ENCODE data around the gene TMEM229A. TPM values are rescaled to one million over a fixed set of nuclear protein-coding genes. Genes with fewer than 3 reads are reported as not detected.

Gene TMEM229A
- total and polyA plus RNA-seq, 9 of the 15 experiments (the other 6 are each of a cell fraction or from before 2014, with no cell fraction given): not detected

DNA sequence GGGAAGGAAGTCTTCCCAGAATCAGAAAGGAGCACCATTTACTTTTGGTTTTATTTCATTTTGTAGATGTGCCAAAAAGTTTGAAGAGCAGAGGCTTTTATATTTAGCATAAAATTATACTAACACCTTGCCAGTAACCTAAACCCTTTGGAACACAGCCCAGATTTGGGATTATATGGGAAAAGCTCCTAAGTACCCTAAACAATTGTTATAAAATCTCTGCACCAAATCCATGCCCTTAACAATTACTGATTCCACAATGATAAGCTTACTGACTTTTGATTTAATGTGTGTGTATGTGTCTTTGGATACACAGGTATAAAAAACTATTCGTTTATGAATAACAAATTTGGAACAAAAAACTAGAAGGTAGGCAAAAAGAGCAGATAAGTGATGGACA is 39.0 kb upstream of the TMEM229A start:
- POLR2A ChIA-PET: no interaction called here
- H3K27me3 ChIP-seq (ENCODE audit: control insufficient read depth in 2 of 2, insufficient read depth in 2 of 2, low read length in 2 of 2): no peaks in the 10 kb centered on the region
- 0% methylated on average over 1 of the region's 1 CpG for whole genome bisulfite sequencing (ENCODE audit: insufficient coverage, low coverage, missing lambda C conversion rate)
- TF ChIP-seq ADNP (tag; IDR thresholded peaks at IDR 0.05) (no peak), RCOR1 (IDR thresholded peaks at IDR 0.05; ENCODE audit: borderline replicate concordance in 1 of 2, low read depth in 2 of 2, low read length in 2 of 2) (no peak), CBX5 (IDR thresholded peaks at IDR 0.05; ENCODE audit: borderline replicate concordance, low read depth) (no peak), CHD2 (IDR thresholded peaks at IDR 0.05; ENCODE audit: low read depth, low read length) (no peak), ZBTB34 (CRISPR knock-in tag; IDR thresholded peaks at IDR 0.05) (no peak), ARHGAP35 (IDR thresholded peaks at IDR 0.05; ENCODE audit: partially characterized antibody) (no peak)
- no peak overlapping the region for H3K27ac ChIP-seq (ENCODE audit: extremely low read depth, low read depth, low read length)
- H3K79me2 ChIP-seq (ENCODE audit: control insufficient read depth, insufficient read depth, low read length): no peaks in the 10 kb centered on the region
- in situ Hi-C loops (cut with MboI): no loop called here
- intact Hi-C loops (cut with micrococcal nuclease): no loop called here
- H3K36me3 ChIP-seq (ENCODE audit: control insufficient read depth, insufficient read depth, low read length): no peaks in the 10 kb centered on the region
- DNase-seq (ENCODE audit: extremely low read depth in 1 of 4, low spot score in 3 of 4) (no peak), ATAC-seq (no peak), FAIRE-seq (no peak)
- no peaks in the 10 kb centered on the region for H3K4me1 ChIP-seq (replicated peaks in 1 of 2; ENCODE audit: control insufficient read depth in 2 of 2, insufficient read depth in 2 of 2, low read length in 2 of 2)
- CTCF ChIA-PET (ENCODE audit: low intra/inter-chr PET ratio): no interaction called here
- no peaks in the 10 kb centered on the region for H3K9me3 ChIP-seq (replicated peaks; ENCODE audit: control insufficient read depth, insufficient read depth, low read depth, low read length)
- no peak overlapping the region for H3K4me2 ChIP-seq (ENCODE audit: insufficient read depth, low read length)
- H2AFZ ChIP-seq (ENCODE audit: low read depth, low read length): no peak overlapping the region
- H3K9ac ChIP-seq (ENCODE audit: insufficient read depth in 1 of 2, low read depth in 2 of 2, low read length in 2 of 2): no peak overlapping the region
- H4K20me1 ChIP-seq (replicated peaks; ENCODE audit: control insufficient read depth, insufficient read depth, low read length): no peaks in the 10 kb centered on the region
- H3K4me3 ChIP-seq: no peak overlapping the region
- H3K9me1 ChIP-seq (ENCODE audit: control insufficient read depth, insufficient read depth, low read length): no peaks in the 10 kb centered on the region
- BruUV-seq (replicated peaks): no TSS peak

GRCh38 chr7:124062171-124062570 is 29.3 kb upstream of the TMEM229A start:
- no peak for FAIRE-seq
- H3K27me3 ChIP-seq (ENCODE audit: control insufficient read depth in 2 of 2, insufficient read depth in 2 of 2, low read length in 2 of 2): no peaks in the 10 kb centered on the region

More at GRCh38 chr7:124062171-124062570, 29.3 kb upstream of the TMEM229A start:
- ATAC-seq (no peak), DNase-seq (ENCODE audit: extremely low read depth in 1 of 4, low spot score in 3 of 4) (no peak)
- TF ChIP-seq DLX4 (CRISPR knock-in tag; IDR thresholded peaks at IDR 0.05): no peak
- Histone ChIP-seq H3K4me1 (replicated peaks in 1 of 2; ENCODE audit: control insufficient read depth in 2 of 2, insufficient read depth in 2 of 2, low read length in 2 of 2) (no peaks in the 10 kb centered on the region), H3K4me2 (ENCODE audit: insufficient read depth, low read length) (no peak overlapping the region), H3K9me1 (ENCODE audit: control insufficient read depth, insufficient read depth, low read length) (no peaks in the 10 kb centered on the region), H3K4me3 (no peak overlapping the region), H3K79me2 (ENCODE audit: control insufficient read depth, insufficient read depth, low read length) (no peaks in the 10 kb centered on the region), H3K9ac (ENCODE audit: insufficient read depth in 1 of 2, low read depth in 2 of 2, low read length in 2 of 2) (no peak overlapping the region), H2AFZ (ENCODE audit: low read depth, low read length) (no peak overlapping the region), H4K20me1 (replicated peaks; ENCODE audit: control insufficient read depth, insufficient read depth, low read length) (no peaks in the 10 kb centered on the region), H3K36me3 (ENCODE audit: control insufficient read depth, insufficient read depth, low read length) (no peaks in the 10 kb centered on the region), H3K9me3 (replicated peaks; ENCODE audit: control insufficient read depth, insufficient read depth, low read depth, low read length) (no peaks in the 10 kb centered on the region), H3K27ac (ENCODE audit: extremely low read depth, low read depth, low read length) (no peak overlapping the region)
- in situ Hi-C loops (cut with MboI) (no loop called here), intact Hi-C loops (cut with micrococcal nuclease) (no loop called here)
- POLR2A ChIA-PET: no interaction called here
- WGBS (ENCODE audit: insufficient coverage, low coverage, missing lambda C conversion rate): 4% methylated on average over 1 of the region's 1 CpG
- CTCF ChIA-PET (ENCODE audit: low intra/inter-chr PET ratio): no interaction called here
- BruUV-seq (replicated peaks): no TSS peak
